HG03442 (cell line): ENCODE measurements around the gene RSAD2.
"Not testable (repeated sequence)": the region's sequence is repeated elsewhere in the genome, so short reads cannot be mapped to it uniquely, and the experiment has no call there.

ENCODE experiments used
- ATAC-seq: cut with Tn5 transposase; IDR thresholded peaks from one replicate; pipeline ENCODE4 v1.9.1; 2021; ENCODE audit warnings: mild to moderate bottlenecking, moderate library complexity; ENCODE audit not compliant: unreplicated experiment

The RSAD2 gene

GRCh38 chr2:6896930-6897759 is 19.6 kb downstream of the RSAD2 start:
- ATAC-seq, result peak; percentile 53

- not testable (repeated sequence) for ATAC-seq
Observed at GRCh38 chr2:6902581-6902980, 25.0 kb downstream of the RSAD2 start.

DNA sequence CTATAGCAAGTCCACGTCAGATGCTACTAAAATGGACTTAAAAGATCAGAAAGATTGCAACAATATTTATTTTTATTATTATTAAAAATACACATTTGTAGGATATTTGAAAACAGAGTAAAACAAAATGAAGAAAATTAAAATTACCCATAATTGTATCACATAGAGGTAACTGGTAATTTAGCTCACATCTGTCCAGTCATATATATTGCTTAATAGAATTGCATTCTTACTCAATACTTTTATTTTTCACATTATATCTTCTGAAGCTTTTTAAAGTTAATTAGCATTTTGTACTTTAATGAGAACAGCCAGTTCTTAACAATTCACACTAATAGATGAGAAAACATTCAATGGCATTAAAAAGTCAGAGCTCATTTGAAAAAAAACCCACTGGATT is 28.1 kb downstream of the RSAD2 start:
- no peak for ATAC-seq

GRCh38 chr2:6906165-6906741 is 28.7 kb downstream of the RSAD2 start:
- no peak for ATAC-seq

- ATAC-seq, result no peak
Observed at GRCh38 chr2:6908291-6908690, 30.7 kb downstream of the RSAD2 start.

- ATAC-seq, result peak; percentile 97
Observed at GRCh38 chr2:6909431-6910385, 32.1 kb downstream of the RSAD2 start.

GRCh38 chr2:6911721-6912120 is 34.1 kb downstream of the RSAD2 start:
- ATAC-seq, result no peak

DNA sequence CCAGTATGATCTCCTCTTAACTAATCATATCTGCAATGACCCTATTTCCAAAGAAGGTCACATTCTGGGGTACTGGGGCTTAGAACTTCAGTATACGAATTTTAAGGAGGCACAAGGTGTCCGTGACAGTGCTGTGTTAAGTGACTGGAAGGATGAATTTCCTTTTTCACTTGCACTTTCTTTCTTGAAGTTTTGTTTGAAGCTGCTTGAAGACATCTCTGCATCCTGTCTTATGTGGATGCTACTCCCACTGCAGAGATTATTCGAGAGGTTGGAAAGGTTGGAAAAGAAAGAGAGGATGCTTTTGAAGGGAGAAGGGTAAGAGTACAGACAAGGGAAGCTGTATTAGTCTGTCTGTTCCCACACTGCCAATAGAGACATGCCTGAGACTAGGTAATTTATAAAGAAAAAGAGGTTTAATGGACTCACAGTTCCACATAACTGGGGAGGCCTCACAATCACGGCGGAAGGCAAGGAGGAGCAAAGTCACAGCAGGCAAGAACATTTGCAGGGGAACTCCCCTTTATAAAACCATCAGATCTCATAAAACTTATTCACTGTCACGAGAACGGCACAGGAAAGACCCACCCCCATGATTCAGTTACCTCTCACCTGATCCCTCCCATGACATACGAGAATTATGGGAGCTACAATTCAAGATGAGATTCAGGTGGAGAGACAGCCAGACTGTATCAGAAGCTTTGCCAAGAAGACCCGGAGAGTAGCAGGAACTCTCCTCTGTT is 36.0 kb downstream of the RSAD2 start:
- ATAC-seq, result no peak

- ATAC-seq, result no peak
Observed at GRCh38 chr2:6914828-6915227, 37.3 kb downstream of the RSAD2 start.

- ATAC-seq, result no peak
Observed at GRCh38 chr2:6915399-6915798, 37.8 kb downstream of the RSAD2 start.

GRCh38 chr2:6916224-6916623 is 38.6 kb downstream of the RSAD2 start:
- ATAC-seq, result no peak

DNA sequence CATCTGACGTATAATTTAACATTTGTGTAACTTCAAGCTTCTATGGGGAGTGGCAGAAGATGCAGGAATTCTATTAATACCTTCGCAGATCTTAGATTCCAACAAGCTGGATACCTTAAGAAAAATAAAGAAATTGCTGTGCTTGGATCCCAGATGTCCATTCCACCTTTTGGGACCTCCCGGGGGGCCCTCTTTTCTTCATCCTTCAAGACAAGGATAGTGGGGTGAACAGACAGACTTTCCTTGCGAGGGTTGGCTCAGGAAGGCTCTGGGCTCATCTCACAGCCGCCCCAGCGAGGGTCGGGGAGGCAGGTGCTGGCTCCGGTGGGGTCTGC is 39.1 kb downstream of the RSAD2 start:
- no peak for ATAC-seq

DNA sequence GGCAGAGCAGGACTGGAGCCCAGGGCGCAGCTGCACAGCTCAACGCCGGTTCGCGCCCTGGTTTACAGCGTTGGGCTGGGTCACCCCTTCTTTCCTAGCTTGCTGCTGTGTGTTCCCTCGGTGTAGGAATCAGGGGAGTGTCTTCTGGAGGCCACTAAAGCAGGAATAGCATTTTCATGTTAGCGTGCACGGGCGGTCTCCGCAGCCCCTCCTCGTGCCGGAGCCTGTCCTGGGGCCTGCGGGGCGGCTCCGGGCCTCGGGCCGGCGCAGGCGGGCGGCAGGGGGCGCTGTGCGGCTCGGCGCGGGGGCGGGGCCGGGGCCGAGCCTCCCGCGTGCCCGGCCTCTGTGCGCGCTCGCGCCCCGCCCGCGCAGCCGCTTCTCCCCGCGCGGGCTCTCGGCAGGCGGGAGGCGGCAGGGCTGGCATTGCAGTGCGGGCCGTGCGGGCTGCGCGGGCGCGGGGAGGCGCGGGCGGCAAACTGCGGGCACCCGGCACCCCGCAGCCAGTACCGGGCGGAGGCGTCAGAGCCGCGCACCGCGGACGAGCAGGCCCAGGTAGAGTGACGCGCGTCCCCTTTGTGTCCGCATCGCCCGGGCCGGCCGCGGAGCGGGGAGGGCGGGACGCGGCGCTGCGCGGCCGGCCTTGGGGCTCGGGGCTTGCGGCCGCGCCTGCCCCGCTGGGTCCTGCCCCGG is 39.6 kb downstream of the RSAD2 start, which contains the start of gene RNF144A:
Gene RNF144A, plus strand, starts transcription at position 342 of the 690 bp plus-strand sequence. CDS start 79,515 bp downstream, outside the sequence.
- peak; percentile 80 for ATAC-seq

DNA sequence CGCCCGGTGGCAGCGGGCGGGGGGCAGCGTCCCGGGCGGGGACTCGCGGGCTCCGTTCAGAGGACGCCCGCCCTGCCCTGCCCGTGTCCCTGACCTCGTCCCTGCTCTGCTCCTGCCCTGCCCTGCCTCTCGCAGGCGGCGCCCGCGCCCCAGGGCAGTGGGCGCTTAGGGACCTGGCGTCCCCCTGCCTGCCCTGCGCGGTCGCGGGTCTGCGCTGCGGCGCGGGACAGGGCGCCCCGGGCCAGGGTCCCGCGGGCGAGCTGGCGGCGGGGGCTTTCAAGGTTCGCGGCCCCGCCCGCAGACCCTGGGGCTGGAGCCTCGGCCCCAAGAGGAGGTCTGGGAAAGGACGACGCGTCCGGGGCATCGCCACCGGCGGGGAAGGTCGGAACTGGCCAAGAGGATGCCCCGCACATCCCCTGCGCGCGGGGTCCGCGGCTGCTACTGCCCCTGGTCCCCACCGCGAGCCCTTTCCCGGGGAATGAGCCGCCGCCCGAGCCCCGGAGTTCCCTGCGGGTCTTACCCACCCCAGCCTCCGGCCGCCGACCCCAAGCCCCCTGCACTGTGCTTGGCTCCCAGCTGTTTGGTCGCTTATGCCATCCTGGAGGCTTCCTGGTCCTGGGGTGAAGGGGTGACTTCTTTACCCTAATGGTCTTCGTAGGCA is 40.3 kb downstream of the RSAD2 start:
- ATAC-seq, result peak; percentile 9

DNA sequence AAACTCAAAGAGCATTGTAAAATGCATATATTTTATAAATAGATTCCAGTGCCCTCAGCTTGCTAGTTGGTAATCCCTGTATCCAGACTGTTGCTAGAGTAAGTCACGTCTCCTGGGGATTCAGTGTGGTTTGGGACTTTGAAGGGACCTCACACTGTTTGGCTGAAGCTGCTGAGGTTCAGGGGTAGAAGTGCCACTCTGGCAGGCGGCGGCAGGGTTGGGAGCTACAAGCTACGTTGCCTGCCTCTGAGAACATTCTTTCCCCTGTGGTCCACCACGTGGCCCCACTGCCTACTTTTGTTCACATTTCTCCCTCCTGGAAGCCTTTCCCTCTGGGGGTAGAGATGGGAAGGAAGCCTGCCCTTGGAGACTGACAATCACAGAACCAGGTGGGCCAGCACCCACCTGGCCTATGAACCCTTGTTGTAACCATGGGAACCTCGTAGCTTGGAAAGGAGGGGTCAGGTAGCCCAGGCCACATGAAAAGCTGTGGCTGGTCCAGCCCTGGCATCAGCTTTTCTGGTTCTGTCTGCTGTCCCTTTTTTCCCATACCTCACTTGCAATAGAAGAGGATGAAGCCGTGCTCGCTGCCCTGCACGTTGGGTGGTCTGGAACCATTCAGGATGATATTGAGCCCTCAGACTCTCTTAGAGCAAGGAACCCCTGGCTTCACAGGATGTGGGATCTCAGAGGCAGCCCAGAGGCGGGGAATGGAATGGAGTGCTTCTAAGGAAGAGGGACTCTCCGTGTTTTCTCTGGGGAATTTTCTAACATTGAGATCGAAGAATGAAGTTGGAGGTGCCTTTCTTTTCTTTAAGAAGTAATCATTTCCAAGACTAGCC is 42.5 kb downstream of the RSAD2 start:
- no peak for ATAC-seq

GRCh38 chr2:6920743-6921064 is 43.1 kb downstream of the RSAD2 start:
- no peak for ATAC-seq

DNA sequence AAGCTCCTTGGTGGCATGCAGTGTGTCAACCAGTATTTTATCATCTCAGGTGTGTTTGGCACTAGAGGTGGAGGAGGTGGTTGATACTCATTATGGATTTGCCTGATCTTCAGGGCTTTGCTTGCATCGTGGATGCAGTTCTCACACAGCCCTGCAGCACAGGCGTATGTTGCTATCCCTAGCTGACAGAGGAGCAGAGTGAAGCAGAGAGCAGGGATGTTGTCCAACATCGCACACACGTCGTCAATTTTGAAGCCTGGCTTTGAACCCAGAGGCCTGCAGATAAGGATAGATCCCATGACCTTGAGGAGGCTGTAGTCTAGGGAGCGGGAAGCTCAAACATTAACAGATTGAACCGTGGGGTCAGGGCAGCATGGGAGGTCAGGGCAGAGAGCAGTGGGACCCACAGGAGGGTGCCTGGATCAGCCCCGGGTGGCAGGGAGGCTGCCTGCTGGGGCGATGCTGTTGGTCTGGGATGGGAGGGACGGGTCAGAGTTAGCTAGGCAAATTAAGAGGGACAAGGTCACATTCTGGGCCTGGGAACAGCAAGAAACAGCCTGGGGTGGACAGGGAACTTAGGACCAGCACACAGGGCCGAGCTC is 43.8 kb downstream of the RSAD2 start:
- no peak for ATAC-seq

DNA sequence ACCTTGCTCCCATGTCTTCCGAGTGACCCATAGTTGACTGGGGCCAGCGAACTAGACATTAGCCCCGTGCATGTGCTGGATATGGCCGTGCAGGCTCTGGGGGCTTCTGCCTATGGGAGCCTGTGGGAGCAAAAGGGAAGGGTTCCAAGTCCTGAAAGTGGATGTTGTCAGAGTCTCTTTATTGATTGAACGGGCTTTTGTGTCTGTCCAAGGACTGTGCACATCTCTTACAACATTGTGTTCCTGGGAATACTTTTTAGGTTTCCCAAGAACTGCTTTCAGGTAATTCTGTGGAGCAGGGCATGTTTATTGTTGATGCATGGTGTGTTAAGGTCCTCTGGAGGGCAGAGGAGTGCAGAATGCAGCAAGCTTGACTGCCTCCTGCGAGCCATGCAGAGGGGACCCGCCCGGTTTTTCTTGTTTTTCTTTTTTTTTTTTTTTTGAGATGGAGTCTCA is 44.7 kb downstream of the RSAD2 start:
- ATAC-seq, result no peak
